ENCODE measurements around the gene USP38.
"Not testable (repeated sequence)": the region's sequence is repeated elsewhere in the genome, so short reads cannot be mapped to it uniquely, and the experiment has no call there.

USP38 gene

GRCh38 chr4:143212566-143212965 lies 27.8 kb downstream of the USP38 start:
- no peak for DNase-seq (ENCODE audit: low read depth in 2 of 2)

- no peak for DNase-seq (ENCODE audit: low read depth in 2 of 2)
These were observed 31.2 kb downstream of the USP38 start for GRCh38 chr4:143215873-143216272.

- DNase-seq (ENCODE audit: low read depth in 2 of 2): no peak
These were observed 39.5 kb downstream of the USP38 start for GRCh38 chr4:143224255-143224654.

- DNase-seq (ENCODE audit: low read depth in 2 of 2): no peak
These were observed 40.5 kb downstream of the USP38 start for GRCh38 chr4:143225167-143225566.

- DNase-seq (ENCODE audit: low read depth in 2 of 2): no peak
These were observed 46.0 kb downstream of the USP38 start for GRCh38 chr4:143230683-143231082.

GRCh38 chr4:143232277-143232676 lies 47.6 kb downstream of the USP38 start:
- no peak for DNase-seq (ENCODE audit: low read depth in 2 of 2)

- DNase-seq (ENCODE audit: low read depth in 2 of 2): no peak
These were observed 49.4 kb downstream of the USP38 start for GRCh38 chr4:143234153-143234552.

- DNase-seq (ENCODE audit: low read depth in 2 of 2): not testable (repeated sequence)
These were observed 52.5 kb downstream of the USP38 start for GRCh38 chr4:143237195-143237594.

GRCh38 chr4:143240939-143241679 lies 56.4 kb downstream of the USP38 start:
- no peak for DNase-seq (ENCODE audit: low read depth in 2 of 2)

- no peak for DNase-seq (ENCODE audit: low read depth in 2 of 2)
These were observed 57.2 kb downstream of the USP38 start for GRCh38 chr4:143241892-143242291.

GRCh38 chr4:143243041-143243440 lies 58.3 kb downstream of the USP38 start:
- DNase-seq (ENCODE audit: low read depth in 2 of 2): no peak

GRCh38 chr4:143246977-143247376 lies 62.3 kb downstream of the USP38 start:
- DNase-seq (ENCODE audit: low read depth in 2 of 2): no peak

GRCh38 chr4:143247866-143248265 lies 63.1 kb downstream of the USP38 start:
- no peak for DNase-seq (ENCODE audit: low read depth in 2 of 2)

- DNase-seq (ENCODE audit: low read depth in 2 of 2): no peak
These were observed 64.1 kb downstream of the USP38 start for GRCh38 chr4:143248827-143249226.

- no peak for DNase-seq (ENCODE audit: low read depth in 2 of 2)
These were observed 65.9 kb downstream of the USP38 start for GRCh38 chr4:143250617-143251016.

GRCh38 chr4:143251348-143251747 lies 66.6 kb downstream of the USP38 start:
- no peak for DNase-seq (ENCODE audit: low read depth in 2 of 2)

- DNase-seq (ENCODE audit: low read depth in 2 of 2): no peak
These were observed 67.1 kb downstream of the USP38 start for GRCh38 chr4:143251779-143252178.

- no peak for DNase-seq (ENCODE audit: low read depth in 2 of 2)
These were observed 67.8 kb downstream of the USP38 start for GRCh38 chr4:143252478-143252877.

- no peak for DNase-seq (ENCODE audit: low read depth in 2 of 2)
These were observed 68.4 kb downstream of the USP38 start for GRCh38 chr4:143253166-143253565.

GRCh38 chr4:143254491-143255226 lies 69.9 kb downstream of the USP38 start:
- no peak for DNase-seq (ENCODE audit: low read depth in 2 of 2)

GRCh38 chr4:143256456-143256855 lies 71.7 kb downstream of the USP38 start:
- no peak for DNase-seq (ENCODE audit: low read depth in 2 of 2)

GRCh38 chr4:143257356-143257755 lies 72.6 kb downstream of the USP38 start:
- DNase-seq (ENCODE audit: low read depth in 2 of 2): no peak

GRCh38 chr4:143260750-143261149 lies 76.0 kb downstream of the USP38 start:
- no peak for DNase-seq (ENCODE audit: low read depth in 2 of 2)

Data from activated CD4-positive, alpha-beta T cell treated with anti-CD3 and anti-CD28 coated beads for 24 hours (primary cell).